Retinal pigment epithelial cell (primary cell): ENCODE data around the gene ZNF484.
"Not testable (repeated sequence)": the region's sequence is repeated elsewhere in the genome, so short reads cannot be mapped to it uniquely, and the experiment has no call there.

Experiments
- DNase-seq: peaks from one replicate; pipeline ENCODE4 v3.0.0-alpha.2; 2010; ENCODE audit warnings: low read depth
- H3K4me3 ChIP-seq: 2 replicates; pipeline ENCODE4 v1.5.1; 2011; ENCODE audit warnings: mild to moderate bottlenecking, low read length, control low read depth, moderate library complexity
- TF ChIP-seq, protein P1 (sequence below): conservative IDR thresholded peaks from 2 replicates; pipeline ENCODE4 v1.5.1; 2011; ENCODE audit warnings: low read depth, low read length, control low read depth, inconsistent platforms

ZNF484 gene

DNA sequence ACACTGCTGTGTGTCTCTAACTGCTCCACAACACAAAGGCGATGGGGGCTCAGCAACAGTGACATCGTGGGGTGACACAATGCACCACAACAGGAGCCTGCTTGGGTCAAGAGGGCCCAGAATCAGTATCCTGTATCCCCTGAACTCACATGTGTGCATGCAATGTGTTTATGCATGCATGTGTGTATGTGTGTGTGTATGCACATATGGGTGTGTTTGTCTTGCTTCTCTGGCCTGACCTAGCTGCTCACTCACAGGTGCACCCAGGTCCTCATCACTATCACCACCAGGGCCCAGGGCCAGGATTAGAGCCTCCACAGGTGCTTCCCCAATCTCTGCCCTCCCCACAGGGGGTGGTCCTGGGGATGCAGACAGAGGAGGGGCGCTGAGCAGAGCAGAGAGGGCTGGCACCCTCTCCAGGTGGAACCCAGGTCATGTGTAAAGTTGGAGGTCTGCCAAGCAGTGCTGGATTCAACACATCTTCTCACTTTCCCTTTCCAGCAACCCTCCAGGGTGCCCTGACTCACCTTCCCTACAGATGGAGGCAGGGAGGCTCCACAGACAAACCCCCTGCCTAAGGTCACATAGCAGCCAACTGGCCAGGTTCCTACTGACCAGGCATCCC lies 18.1 kb upstream of the ZNF484 start:
- TF ChIP-seq, protein P1, sequence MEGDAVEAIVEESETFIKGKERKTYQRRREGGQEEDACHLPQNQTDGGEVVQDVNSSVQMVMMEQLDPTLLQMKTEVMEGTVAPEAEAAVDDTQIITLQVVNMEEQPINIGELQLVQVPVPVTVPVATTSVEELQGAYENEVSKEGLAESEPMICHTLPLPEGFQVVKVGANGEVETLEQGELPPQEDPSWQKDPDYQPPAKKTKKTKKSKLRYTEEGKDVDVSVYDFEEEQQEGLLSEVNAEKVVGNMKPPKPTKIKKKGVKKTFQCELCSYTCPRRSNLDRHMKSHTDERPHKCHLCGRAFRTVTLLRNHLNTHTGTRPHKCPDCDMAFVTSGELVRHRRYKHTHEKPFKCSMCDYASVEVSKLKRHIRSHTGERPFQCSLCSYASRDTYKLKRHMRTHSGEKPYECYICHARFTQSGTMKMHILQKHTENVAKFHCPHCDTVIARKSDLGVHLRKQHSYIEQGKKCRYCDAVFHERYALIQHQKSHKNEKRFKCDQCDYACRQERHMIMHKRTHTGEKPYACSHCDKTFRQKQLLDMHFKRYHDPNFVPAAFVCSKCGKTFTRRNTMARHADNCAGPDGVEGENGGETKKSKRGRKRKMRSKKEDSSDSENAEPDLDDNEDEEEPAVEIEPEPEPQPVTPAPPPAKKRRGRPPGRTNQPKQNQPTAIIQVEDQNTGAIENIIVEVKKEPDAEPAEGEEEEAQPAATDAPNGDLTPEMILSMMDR = no peak
- no peak for DNase-seq
- no peak overlapping the region for H3K4me3 ChIP-seq

DNA sequence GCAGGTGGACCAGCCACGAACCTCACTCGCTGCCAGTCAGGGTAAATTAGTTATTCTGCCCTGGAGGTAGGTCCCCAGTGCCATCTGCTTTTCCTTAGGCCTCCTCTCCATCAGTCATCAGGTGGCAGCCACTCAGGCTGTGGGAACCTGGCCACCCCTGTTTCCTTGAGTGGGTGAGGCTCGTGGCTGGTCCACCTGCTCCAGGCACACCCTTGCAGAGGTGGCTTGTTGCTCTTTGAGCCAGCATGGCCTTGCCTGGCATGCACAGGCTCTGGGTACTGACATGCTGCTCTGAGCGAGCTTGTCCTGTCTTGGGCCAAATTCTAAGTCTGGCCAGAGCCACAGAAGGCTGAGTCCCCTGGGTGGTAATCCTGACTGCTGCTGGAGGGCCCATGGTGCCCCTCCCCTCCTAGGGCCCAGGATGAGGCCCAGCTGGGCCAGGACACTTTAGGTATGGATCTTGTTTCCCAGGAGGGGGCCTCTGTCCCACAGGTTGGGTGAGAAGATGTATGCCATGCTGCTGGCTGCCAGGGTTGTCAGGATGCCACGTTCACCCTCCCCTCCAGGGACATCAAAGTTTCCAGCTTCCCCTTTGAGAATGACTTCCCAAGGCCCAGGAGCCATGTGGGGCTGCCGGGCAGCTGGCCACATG lies 17.0 kb upstream of the ZNF484 start:
- TF ChIP-seq, protein P1 = no peak
- no peak overlapping the region for H3K4me3 ChIP-seq
- DNase-seq = no peak

DNA sequence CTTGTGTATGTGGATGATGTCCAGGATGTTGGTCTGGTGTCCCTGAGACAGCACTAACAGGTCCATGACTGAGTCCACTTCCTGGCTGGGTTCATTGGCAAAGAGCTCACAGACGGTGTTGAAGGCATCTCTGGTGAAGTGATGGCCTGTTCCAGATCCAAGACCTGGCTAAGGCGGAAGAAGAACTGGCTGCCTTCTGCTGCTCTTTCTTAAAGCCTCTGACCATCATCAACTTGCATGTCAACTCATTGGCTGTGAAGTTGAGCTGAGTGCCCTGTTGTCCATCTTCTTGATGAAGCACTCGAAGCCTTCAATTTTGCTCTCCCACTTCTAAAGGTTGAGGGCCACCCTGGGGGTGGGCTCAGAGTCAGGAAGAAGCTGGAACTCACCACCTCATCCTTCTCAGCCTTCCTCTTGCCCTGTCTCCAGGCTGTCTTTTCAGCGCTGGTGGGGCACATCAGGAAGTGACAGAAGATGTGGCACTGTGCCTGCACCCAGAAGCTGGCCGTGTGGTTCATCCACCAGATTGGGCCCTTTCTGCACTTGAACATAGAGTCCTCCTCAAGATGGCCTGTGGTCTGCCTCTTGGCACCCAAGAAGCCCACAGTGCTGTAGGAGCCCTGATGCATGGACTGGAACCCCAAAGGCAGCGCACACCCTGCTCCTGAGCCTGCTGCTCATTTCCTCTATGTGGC lies 16.2 kb upstream of the ZNF484 start:
- DNase-seq, H3K4me3 ChIP-seq: not testable (repeated sequence)

DNA sequence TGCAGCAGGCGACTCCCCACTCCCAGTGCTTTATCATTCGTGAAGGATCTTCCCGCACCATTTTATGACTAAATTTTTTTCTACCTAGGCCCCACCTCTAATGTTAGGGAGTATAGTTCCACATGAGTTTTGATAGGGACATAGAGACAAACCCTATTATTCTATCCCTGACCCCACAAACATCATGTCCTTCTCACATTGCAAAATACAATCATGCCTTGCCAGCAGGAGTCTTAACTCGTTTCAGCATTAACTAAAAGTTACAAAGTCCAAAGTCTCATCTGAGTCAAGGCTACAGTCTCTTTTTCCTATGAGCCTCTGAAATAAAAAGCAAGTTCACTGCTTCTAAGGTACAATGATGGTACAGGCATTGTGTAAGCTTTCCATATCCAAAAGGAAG lies 14.4 kb upstream of the ZNF484 start:
- H3K4me3 ChIP-seq, DNase-seq: not testable (repeated sequence)

DNA sequence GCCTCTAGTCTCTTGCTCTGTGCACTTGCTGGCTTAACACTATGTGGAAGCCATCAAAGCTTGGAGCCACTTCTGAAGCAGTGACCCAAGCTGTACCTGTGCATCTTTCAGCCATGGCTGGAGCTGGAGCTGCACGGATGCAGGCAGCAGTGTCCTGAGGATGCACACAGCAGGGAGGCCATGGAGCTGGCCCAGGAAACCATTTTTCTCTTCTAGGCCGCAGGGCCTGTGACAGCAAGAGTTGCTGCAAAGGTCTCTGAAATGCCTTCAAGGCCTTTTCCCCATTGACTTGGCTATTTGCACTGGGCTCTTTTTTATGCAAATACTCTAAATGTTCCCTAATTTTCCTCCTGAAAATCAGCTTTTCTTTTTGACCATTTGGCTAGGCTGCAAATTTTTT lies 12.9 kb upstream of the ZNF484 start:
- TF ChIP-seq, protein P1 = no peak
- no peak overlapping the region for H3K4me3 ChIP-seq

DNA sequence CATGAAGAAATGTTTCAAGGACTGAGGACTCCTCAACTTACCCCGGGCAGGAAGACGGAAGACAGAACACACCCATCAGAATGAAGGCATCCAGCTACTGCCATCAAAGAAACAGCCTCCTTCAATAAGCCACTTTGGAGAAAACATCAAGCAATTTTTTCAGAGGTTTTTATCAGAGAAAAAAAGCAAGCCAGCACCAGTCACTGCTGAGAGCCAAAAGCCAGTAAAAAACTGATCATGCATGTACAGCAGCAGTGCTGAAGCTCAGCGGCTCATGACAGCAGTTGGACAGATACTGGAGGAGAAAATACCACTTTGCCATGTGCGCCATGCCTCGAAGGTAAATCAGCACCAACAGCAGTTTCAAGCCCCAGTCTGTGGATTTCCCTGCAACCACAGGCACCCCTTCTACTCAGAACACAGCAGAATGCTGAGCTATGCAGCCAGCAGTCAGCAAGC lies 10.1 kb upstream of the ZNF484 start:
- no peak overlapping the region for H3K4me3 ChIP-seq
- TF ChIP-seq, protein P1 = no peak
- DNase-seq = no peak

More for the DNA sequence above, 12.9 kb upstream of the ZNF484 start:
- DNase-seq = no peak

DNA sequence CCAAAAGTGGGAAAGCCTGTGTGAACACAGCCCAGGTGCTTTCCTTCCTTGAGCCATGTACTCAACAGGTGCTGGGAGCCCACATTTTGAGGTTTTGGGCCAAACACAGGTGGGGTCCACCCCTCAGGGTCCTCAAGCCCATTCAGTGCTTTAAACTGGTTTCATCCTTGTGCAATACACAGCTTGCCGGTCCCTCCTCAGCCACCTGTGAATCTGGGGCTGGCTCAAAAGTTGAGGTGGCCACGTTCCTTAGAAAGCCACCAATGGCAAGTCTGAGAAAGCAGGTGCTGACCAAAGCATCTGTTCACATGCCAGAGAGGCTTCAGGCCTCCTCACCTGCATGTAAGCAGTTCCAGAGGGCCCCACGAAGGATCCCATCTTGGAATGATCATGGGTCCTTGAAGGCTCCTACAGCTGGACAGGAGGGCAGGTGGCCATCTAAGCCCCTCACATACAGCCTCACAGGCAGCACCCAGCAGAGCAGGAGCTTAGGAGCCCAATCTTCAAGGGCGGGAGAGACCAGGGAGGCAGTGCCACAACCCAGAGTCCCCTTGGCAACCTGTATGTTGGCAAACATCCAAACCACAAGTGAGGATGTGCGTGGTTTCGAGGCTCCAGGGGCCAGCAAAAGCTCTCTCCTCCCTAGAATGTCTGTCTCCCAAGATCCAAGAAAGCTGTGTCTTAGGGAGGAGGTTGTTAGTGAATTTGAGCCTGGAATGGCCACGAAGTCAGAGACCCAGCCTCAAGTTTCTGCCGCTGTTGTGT lies 9.2 kb upstream of the ZNF484 start:
- DNase-seq, H3K4me3 ChIP-seq: not testable (repeated sequence)

DNA sequence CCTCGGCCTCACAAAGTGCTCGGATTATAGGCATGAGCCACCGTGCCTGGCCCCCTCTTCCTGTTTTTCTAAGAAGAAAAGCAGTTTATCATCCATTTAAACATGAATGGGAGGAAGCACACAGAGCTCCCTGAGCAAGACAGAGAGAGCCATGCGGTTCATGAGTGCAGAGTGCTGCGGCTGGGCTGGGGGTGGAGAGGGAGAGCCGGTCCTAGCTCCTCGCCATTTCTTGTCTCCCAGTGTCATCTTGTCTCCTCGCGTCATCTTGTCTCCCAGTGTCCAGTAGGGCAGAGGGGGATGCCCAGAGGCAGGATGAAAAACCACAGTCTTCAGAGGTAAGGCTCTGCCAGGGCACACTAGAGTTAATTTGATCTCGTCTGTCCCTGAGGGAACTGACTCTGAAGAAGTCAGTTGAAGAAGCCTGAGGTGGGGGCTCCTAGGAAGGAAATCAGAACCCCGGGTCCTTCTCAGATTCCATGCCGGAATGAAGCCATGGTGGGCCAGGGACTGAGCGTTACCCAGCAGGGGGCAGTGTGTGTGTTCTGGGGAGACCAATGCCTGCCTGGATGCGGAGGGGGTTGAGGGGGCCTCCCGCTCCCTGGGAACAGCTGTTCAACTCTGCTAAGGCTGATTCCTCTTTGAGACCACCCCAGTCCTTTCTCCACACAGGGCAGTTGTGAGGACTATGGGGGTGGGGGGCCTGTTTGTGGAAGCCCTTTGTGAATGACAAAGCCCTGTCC lies 6.0 kb upstream of the ZNF484 start:
- H3K4me3 ChIP-seq, DNase-seq: not testable (repeated sequence)
- TF ChIP-seq, protein P1 = peak; percentile 5
